Left ventricle myocardium inferior (tissue), 1 donor: ENCODE measurements around the gene MIB2. TPM values are rescaled to one million over a fixed set of nuclear protein-coding genes. Genes with fewer than 3 reads are reported as not detected.
"Not testable (repeated sequence)": the region's sequence is repeated elsewhere in the genome, so short reads cannot be mapped to it uniquely, and the experiment has no call there.

Source experiments
- DNase-seq: peaks from one replicate; pipeline ENCODE4 v3.0.0-alpha.2; 2020
- H3K27ac ChIP-seq: fragments of 200-600 bp; replicated peaks from 2 replicates; pipeline ENCODE4 v1.8.0; 2021
- H3K27me3 ChIP-seq: fragments of 200-600 bp; 2 replicates; pipeline ENCODE4 v1.8.0; 2021; ENCODE audit warnings: low read depth
- H3K36me3 ChIP-seq: fragments of 200-600 bp; 2 replicates; pipeline ENCODE4 v1.8.0; 2021
- H3K4me1 ChIP-seq: fragments of 200-600 bp; 2 replicates; pipeline ENCODE4 v1.8.0; 2021
- H3K4me3 ChIP-seq: fragments of 200-600 bp; 2 replicates; pipeline ENCODE4 v1.8.0; 2021; ENCODE audit warnings: mild to moderate bottlenecking, moderate library complexity
- H3K9me3 ChIP-seq: fragments of 200-600 bp; replicated peaks from 2 replicates; pipeline ENCODE4 v1.8.0; 2021
- intact Hi-C: fragments of 100-400 bp; cut with micrococcal nuclease; formaldehyde crosslinking; loops from one replicate; pipeline ENCODE4 v1.11.0; 2022
- total RNA-seq: library from RNA; stranded (reverse); fragmentation: NEBNext Ultra II Directional; extraction: Animal tissue kit (Norgen Biotek cat#: 25700); gene quantifications from one replicate; pipeline ENCODE4 v1.2.1, GENCODE V29; 2021
- TF ChIP-seq, protein P1 (sequence below): fragments of 200-600 bp; IDR thresholded peaks from 2 replicates; pipeline ENCODE4 v1.8.0; 2021; ENCODE audit warnings: antibody characterized with exemption, mild to moderate bottlenecking, borderline replicate concordance
- donor health status: DM: no; HTN: yes; CAD: no; lungs with severe emphysema.

MIB2 gene
- total RNA-seq, 1 donor from 2014 or later, result 129 TPM

DNA sequence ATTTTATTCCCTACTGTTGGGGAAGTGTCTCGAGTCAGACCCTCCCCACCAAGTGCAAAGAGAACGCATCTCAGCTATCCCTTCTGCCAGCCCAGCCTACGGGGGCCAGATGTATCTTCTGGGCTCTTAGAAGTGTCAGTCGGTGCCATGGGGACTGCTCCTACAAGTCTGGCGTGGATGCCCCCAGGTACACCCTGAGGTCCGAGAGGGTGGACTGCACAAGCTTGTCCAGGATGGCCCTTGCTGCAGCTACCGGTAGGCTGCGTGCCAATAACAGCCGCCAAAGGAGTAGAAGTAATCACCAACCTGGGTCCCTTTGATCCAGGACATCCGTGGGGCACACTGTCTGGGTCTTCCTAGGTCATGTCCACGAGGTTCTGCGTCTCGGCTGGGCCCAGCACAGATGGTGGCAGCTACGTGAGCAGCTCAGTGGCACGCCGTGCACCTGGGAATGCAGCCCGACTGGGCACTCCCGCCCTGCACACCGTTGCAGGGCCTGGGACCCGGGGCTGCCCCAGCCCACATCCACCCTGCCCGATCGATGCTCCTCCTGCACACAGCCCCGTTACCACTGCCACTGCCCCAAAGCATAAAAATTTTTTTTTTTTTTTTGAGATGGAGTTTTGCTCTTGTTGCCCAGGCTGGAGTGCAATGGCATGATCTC is 31.8 kb upstream of the MIB2 start:
- Histone ChIP-seq H3K27me3 (peaks cover 58% of the 10 kb centered on the region), H3K4me1 (no peaks in the 10 kb centered on the region), H3K27ac (no peak overlapping the region), H3K36me3 (no peaks in the 10 kb centered on the region), H3K4me3 (no peak overlapping the region), H3K9me3 (no peaks in the 10 kb centered on the region)
- TF ChIP-seq, protein P1, sequence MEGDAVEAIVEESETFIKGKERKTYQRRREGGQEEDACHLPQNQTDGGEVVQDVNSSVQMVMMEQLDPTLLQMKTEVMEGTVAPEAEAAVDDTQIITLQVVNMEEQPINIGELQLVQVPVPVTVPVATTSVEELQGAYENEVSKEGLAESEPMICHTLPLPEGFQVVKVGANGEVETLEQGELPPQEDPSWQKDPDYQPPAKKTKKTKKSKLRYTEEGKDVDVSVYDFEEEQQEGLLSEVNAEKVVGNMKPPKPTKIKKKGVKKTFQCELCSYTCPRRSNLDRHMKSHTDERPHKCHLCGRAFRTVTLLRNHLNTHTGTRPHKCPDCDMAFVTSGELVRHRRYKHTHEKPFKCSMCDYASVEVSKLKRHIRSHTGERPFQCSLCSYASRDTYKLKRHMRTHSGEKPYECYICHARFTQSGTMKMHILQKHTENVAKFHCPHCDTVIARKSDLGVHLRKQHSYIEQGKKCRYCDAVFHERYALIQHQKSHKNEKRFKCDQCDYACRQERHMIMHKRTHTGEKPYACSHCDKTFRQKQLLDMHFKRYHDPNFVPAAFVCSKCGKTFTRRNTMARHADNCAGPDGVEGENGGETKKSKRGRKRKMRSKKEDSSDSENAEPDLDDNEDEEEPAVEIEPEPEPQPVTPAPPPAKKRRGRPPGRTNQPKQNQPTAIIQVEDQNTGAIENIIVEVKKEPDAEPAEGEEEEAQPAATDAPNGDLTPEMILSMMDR, result no peak
- no peak for DNase-seq
- intact Hi-C loops, result no loop called here

DNA sequence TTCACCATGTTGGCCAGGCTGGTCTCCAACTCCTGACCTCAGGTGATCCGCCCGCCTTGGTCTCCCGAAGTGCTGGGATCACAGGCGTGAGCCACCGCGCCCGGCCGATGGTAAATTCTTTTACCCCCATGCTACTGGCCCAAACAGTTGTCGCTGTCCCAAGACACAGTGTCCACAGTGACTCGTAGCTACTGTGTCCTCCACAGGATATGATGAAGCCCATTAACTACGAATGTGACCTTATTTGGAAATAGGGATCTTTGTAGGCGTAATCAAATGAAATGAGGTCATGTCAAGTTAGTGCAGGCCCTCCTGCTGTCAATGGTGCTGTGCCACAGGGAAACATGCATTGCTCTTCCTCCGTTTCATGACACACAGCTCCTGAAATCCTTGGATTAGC is 23.8 kb upstream of the MIB2 start:
- H3K9me3 ChIP-seq, result no peaks in the 10 kb centered on the region
- TF ChIP-seq, protein P1, result no peak
- no peak for DNase-seq
- no peaks in the 10 kb centered on the region for H3K36me3 ChIP-seq
- H3K4me3 ChIP-seq, result no peak overlapping the region
- intact Hi-C loops, result no loop called here
- H3K27me3 ChIP-seq, result peaks cover 40% of the 10 kb centered on the region
- no peaks in the 10 kb centered on the region for H3K4me1 ChIP-seq
- no peak overlapping the region for H3K27ac ChIP-seq

DNA sequence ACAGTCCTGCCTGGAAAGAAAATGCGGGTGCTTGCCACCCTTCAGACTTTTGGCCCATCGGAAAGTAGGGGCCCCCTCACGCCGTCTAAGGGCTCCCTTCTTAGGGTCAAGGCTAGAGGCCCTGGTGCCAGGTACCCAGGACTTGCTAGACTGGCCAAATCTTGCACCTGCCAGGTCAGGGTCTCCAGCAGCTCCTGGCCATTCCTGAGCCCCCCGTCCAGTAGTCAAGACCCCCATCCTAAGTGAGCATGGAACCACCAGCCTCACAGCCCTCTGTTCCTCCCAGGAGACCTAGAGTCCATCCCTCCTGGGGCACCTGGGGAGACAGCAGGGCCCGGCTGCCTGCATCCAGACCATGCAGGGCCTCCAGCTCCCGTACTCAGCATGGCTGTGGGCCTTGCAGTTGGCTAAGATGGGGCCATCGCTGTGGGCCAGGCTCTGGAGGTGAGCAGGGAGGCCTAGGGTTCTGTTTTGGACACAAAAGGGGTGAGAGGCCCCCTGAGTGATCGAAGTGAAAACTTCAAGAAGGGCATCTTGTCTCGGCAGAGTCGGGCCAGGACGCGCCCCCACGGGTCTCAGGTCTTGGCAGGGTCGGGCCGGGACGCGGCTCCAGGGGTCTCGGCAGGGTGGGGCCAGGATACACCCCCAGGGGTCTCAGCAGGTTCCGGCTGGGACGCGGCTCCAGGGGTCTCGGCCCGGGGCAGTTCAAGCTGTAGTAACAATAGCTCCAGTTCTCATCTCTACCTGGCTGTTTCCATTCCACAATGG is 21.3 kb upstream of the MIB2 start:
- Histone ChIP-seq H3K36me3 (no peaks in the 10 kb centered on the region), H3K4me1 (peaks cover 13% of the 10 kb centered on the region), H3K4me3 (no peak overlapping the region), H3K27ac (no peak overlapping the region), H3K9me3 (no peaks in the 10 kb centered on the region), H3K27me3 (peaks cover 46% of the 10 kb centered on the region)
- intact Hi-C loops, result no loop called here
- TF ChIP-seq, protein P1, result no peak
- DNase-seq, result no peak

DNA sequence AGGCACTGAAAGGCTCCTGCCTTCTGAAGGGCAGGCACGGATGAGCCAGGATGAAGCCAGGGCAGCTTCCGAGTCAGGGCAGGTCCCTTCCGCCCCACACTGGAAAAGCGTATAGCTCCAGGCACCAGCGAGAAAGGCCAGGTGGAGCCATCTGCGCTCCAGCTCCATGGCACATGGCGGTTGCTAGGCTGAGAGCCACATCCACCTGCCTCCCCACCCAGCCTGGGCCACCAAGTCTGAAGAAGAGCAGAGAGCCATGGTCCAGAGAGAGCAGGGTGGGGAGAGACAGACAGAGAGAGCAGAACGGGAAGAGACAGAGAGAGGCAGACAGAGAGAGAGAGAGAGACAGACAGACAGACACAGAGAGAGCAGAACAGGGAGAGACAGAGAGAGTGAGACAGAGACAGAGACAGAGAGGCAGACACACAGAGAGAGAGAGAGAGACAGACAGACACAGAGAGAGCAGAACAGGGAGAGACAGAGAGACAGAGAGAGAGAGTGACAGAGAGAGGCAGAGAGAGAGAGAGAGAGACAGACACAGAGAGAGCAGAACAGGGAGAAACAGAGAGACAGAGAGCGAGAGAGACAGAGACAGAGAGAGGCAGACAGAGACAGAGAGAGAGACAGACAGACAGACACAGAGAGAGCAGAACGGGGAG is 20.6 kb upstream of the MIB2 start:
- no peak for DNase-seq
- no peaks in the 10 kb centered on the region for H3K9me3 ChIP-seq
- no peaks in the 10 kb centered on the region for H3K36me3 ChIP-seq
- no peak overlapping the region for H3K4me3 ChIP-seq
- H3K27ac ChIP-seq, result no peak overlapping the region
- intact Hi-C loops, result no loop called here
- H3K4me1 ChIP-seq, result peaks cover 18% of the 10 kb centered on the region
- H3K27me3 ChIP-seq, result peaks cover 48% of the 10 kb centered on the region
- TF ChIP-seq, protein P1, result no peak

DNA sequence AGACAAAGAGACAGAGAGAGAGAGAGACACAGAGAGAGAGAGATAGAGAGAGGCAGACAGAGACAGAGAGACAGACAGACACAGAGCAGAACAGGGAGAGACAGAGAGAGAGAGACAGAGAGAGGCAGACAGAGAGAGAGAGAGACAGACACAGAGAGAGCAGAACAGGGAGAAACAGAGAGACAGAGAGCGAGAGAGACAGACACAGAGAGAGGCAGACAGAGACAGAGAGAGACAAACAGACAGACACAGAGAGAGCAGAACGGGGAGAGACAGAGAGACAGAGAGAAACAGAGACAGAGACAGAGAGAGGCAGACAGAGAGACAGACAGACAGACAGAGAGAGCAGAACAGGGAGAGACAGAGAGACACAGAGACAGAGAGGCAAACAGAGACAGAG is 20.0 kb upstream of the MIB2 start:
- H3K36me3 ChIP-seq, H3K9me3 ChIP-seq, H3K27ac ChIP-seq, DNase-seq, intact Hi-C loops, H3K4me3 ChIP-seq: not testable (repeated sequence)
- peaks cover 21% of the 10 kb centered on the region for H3K4me1 ChIP-seq
- peaks cover 46% of the 10 kb centered on the region for H3K27me3 ChIP-seq
